ENCODE measurements around the gene PRR23E. TPM values are rescaled to one million over a fixed set of nuclear protein-coding genes. Genes with fewer than 3 reads are reported as not detected.

PRR23E gene
- total and polyA plus RNA-seq, 2 donors (not counting 3 experiments of a cell fraction or from before 2014, with no cell fraction given): not detected

GRCh38 chr3:127144631-127145030 lies 48.3 kb upstream of the PRR23E start:
- TF ChIP-seq MAX (IDR thresholded peaks at IDR 0.05; ENCODE audit: insufficient read depth, insufficient read length) (no peak), CTCF (IDR thresholded peaks at IDR 0.05; ENCODE audit: extremely low read depth in 1 of 2, insufficient read depth in 1 of 2, low read depth in 1 of 2, low read length in 2 of 2) (no peak), POLR2A (IDR thresholded peaks at IDR 0.05; ENCODE audit: low read depth, low read length) (no peak), EZH2 (IDR thresholded peaks at IDR 0.05; ENCODE audit: borderline replicate concordance, low read depth, low read length, severe bottlenecking) (no peak), GATA2 (IDR thresholded peaks at IDR 0.05; ENCODE audit: insufficient read depth, insufficient read length, low read depth, low read length) (no peak), FOS (IDR thresholded peaks at IDR 0.05; ENCODE audit: borderline replicate concordance, insufficient read depth, low read length) (no peak), MYC (IDR thresholded peaks at IDR 0.05; ENCODE audit: low read depth, low read length) (no peak), JUN (IDR thresholded peaks at IDR 0.05; ENCODE audit: borderline replicate concordance, insufficient read depth, insufficient read length, low read depth) (no peak), POLR2AphosphoS5 (IDR thresholded peaks at IDR 0.05; ENCODE audit: insufficient read depth, low read depth, low read length) (no peak)
- FAIRE-seq (no peak), DNase-seq (ENCODE audit: low read depth, low spot score) (no peak)
- Histone ChIP-seq H3K9me3 (replicated peaks; ENCODE audit: control insufficient read depth, insufficient read depth, low read length) (no peaks in the 10 kb centered on the region), H4K20me1 (replicated peaks; ENCODE audit: control insufficient read depth, extremely low read depth, insufficient read depth, low read length) (no peaks in the 10 kb centered on the region), H3K4me3 (replicated peaks in 1 of 3; ENCODE audit: insufficient read depth in 1 of 3, low read depth in 1 of 3, low read length in 3 of 3) (no peak overlapping the region), H3K36me3 (ENCODE audit: control insufficient read depth in 2 of 2, extremely low read depth in 1 of 2, insufficient read depth in 2 of 2, low read length in 2 of 2) (no peaks in the 10 kb centered on the region), H2AFZ (ENCODE audit: low read depth, low read length) (no peak overlapping the region), H3K79me2 (ENCODE audit: control insufficient read depth, insufficient read depth, low read length) (no peaks in the 10 kb centered on the region), H3K27me3 (ENCODE audit: control insufficient read depth in 2 of 2, insufficient read depth in 2 of 2, low read length in 2 of 2) (no peaks in the 10 kb centered on the region), H3K9ac (replicated peaks; ENCODE audit: extremely low read depth, insufficient read depth, low read length) (no peak overlapping the region), H3K27ac (ENCODE audit: insufficient read depth, low read depth, low read length) (no peak overlapping the region), H3K4me2 (ENCODE audit: insufficient read depth, low read length) (no peak overlapping the region), H3K4me1 (ENCODE audit: control insufficient read depth, extremely low read depth, insufficient read depth, low read length) (no peaks in the 10 kb centered on the region), H3K9me1 (replicated peaks; ENCODE audit: control insufficient read depth, extremely low read depth, insufficient read depth, low read length) (no peaks in the 10 kb centered on the region)
- intact Hi-C loops (cut with micrococcal nuclease) (no loop called here), dilution Hi-C loops (cut with MboI; ENCODE audit: extremely low pct_ligation_motif_present, low sequenced_read_pairs) (no loop called here)
- ChIA-PET POLR2A (no interaction called here), CTCF (no interaction called here)
- no TSS peak for BruUV-seq (replicated peaks)

Data from endothelial cell of umbilical vein (primary cell).